ACHN (cell line): ENCODE results near the gene MZB1.

Source experiments
- DNase-seq: peaks from one replicate; pipeline ENCODE4 v3.0.0-alpha.2; 2015
- in situ Hi-C: cut with HindIII; loops from 2 replicates; pipeline ENCODE4 v1.10.0; 2017; ENCODE audit warnings: low sequenced_read_pairs, low pct_ligation_motif_present, low pct_unique_long_range_greater_than_20kb

Gene MZB1

GRCh38 chr5:139389701-139390638 is at the start of gene MZB1:
Gene MZB1 (minus strand): TSS chr5:139389913. CDS start chr5:139389856, 57 bp downstream.
- in situ Hi-C loops, result no loop called here

GRCh38 chr5:139439013-139439903 is 49.5 kb upstream of the MZB1 start, which contains the start of gene DNAJC18:
Gene DNAJC18 (minus strand): TSS chr5:139439525. CDS start chr5:139439445, 80 bp downstream.
- in situ Hi-C loops, result no loop called here
- DNase-seq, result peak; percentile 87

More at GRCh38 chr5:139389701-139390638, at the start of gene MZB1:
- no peak for DNase-seq

GRCh38 chr5:139438707-139439012 is 48.9 kb upstream of the MZB1 start:
- no peak for DNase-seq

GRCh38 chr5:139435676-139436075 is 46.0 kb upstream of the MZB1 start:
- DNase-seq, result no peak
- in situ Hi-C loops, result no loop called here

More at GRCh38 chr5:139438707-139439012, 48.9 kb upstream of the MZB1 start:
- in situ Hi-C loops, result no loop called here

- in situ Hi-C loops, result no loop called here
- DNase-seq, result no peak
These were observed 42.0 kb upstream of the MZB1 start for GRCh38 chr5:139431706-139432105.

GRCh38 chr5:139430015-139430414 is 40.3 kb upstream of the MZB1 start:
- in situ Hi-C loops, result no loop called here
- no peak for DNase-seq

GRCh38 chr5:139426203-139426885 is 36.6 kb upstream of the MZB1 start:
- no peak for DNase-seq

GRCh38 chr5:139425497-139425896 is 35.8 kb upstream of the MZB1 start:
- DNase-seq, result no peak
- in situ Hi-C loops, result no loop called here

More at GRCh38 chr5:139426203-139426885, 36.6 kb upstream of the MZB1 start:
- in situ Hi-C loops, result no loop called here

- in situ Hi-C loops, result no loop called here
- DNase-seq, result peak; percentile 70
These were observed 32.7 kb upstream of the MZB1 start for GRCh38 chr5:139422307-139422893.

- no peak for DNase-seq
- in situ Hi-C loops, result no loop called here
These were observed 29.8 kb upstream of the MZB1 start for GRCh38 chr5:139419226-139420192.

- in situ Hi-C loops, result no loop called here
- DNase-seq, result no peak
These were observed 29.1 kb upstream of the MZB1 start for GRCh38 chr5:139418793-139419192.

GRCh38 chr5:139417214-139417613 is 27.5 kb upstream of the MZB1 start:
- DNase-seq, result no peak
- in situ Hi-C loops, result no loop called here

- in situ Hi-C loops, result no loop called here
- no peak for DNase-seq
These were observed 26.9 kb upstream of the MZB1 start for GRCh38 chr5:139416651-139417050.

GRCh38 chr5:139415869-139416268 is 26.2 kb upstream of the MZB1 start:
- in situ Hi-C loops, result no loop called here
- DNase-seq, result no peak

- DNase-seq, result no peak
- in situ Hi-C loops, result no loop called here
These were observed 25.6 kb upstream of the MZB1 start for GRCh38 chr5:139415221-139415861.

- in situ Hi-C loops, result no loop called here
- DNase-seq, result no peak
These were observed 24.9 kb upstream of the MZB1 start for GRCh38 chr5:139414581-139415130.

- in situ Hi-C loops, result no loop called here
- DNase-seq, result no peak
These were observed 24.2 kb upstream of the MZB1 start for GRCh38 chr5:139413963-139414362.
